ENCODE data around the gene POMT1. TPM values are rescaled to one million over a fixed set of nuclear protein-coding genes. Genes with fewer than 3 reads are reported as not detected.
A peak's percentile ranks its signal among the peaks of the same experiment; 100 is the strongest.

Gene POMT1
- total and polyA plus RNA-seq, 2 donors (not counting 3 experiments of a cell fraction or from before 2014, with no cell fraction given), result 44.7 to 53.9 TPM

GRCh38 chr9:131529597-131530545 is 27.2 kb downstream of the POMT1 start:
- ChIA-PET CTCF (no interaction called here), POLR2A (no interaction called here)
- BruUV-seq (replicated peaks), result TSS peak; percentile 10
- TF ChIP-seq JUN (IDR thresholded peaks at IDR 0.05; ENCODE audit: borderline replicate concordance, insufficient read depth, insufficient read length, low read depth) (no peak), FOS (IDR thresholded peaks at IDR 0.05; ENCODE audit: borderline replicate concordance, insufficient read depth, low read length) (no peak), MAX (IDR thresholded peaks at IDR 0.05; ENCODE audit: insufficient read depth, insufficient read length) (no peak), POLR2A (IDR thresholded peaks at IDR 0.05; ENCODE audit: low read depth, low read length) (no peak), EZH2 (IDR thresholded peaks at IDR 0.05; ENCODE audit: borderline replicate concordance, low read depth, low read length, severe bottlenecking) (no peak), POLR2AphosphoS5 (IDR thresholded peaks at IDR 0.05; ENCODE audit: insufficient read depth, low read depth, low read length) (no peak)
- TF ChIP-seq, protein P1, sequence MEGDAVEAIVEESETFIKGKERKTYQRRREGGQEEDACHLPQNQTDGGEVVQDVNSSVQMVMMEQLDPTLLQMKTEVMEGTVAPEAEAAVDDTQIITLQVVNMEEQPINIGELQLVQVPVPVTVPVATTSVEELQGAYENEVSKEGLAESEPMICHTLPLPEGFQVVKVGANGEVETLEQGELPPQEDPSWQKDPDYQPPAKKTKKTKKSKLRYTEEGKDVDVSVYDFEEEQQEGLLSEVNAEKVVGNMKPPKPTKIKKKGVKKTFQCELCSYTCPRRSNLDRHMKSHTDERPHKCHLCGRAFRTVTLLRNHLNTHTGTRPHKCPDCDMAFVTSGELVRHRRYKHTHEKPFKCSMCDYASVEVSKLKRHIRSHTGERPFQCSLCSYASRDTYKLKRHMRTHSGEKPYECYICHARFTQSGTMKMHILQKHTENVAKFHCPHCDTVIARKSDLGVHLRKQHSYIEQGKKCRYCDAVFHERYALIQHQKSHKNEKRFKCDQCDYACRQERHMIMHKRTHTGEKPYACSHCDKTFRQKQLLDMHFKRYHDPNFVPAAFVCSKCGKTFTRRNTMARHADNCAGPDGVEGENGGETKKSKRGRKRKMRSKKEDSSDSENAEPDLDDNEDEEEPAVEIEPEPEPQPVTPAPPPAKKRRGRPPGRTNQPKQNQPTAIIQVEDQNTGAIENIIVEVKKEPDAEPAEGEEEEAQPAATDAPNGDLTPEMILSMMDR (IDR thresholded peaks at IDR 0.05; ENCODE audit: extremely low read depth in 1 of 2, insufficient read depth in 1 of 2, low read depth in 1 of 2, low read length in 2 of 2), result no peak
- Histone ChIP-seq H3K4me1 (ENCODE audit: control insufficient read depth, extremely low read depth, insufficient read depth, low read length) (peaks cover 4% of the 10 kb centered on the region), H3K9me3 (replicated peaks; ENCODE audit: control insufficient read depth, insufficient read depth, low read length) (no peaks in the 10 kb centered on the region), H2AFZ (ENCODE audit: low read depth, low read length) (peak overlapping the region; percentile 8), H3K79me2 (ENCODE audit: control insufficient read depth, insufficient read depth, low read length) (peaks cover 4% of the 10 kb centered on the region), H3K36me3 (ENCODE audit: control insufficient read depth in 2 of 2, extremely low read depth in 1 of 2, insufficient read depth in 2 of 2, low read length in 2 of 2) (peaks cover 5 to 27% of the 10 kb centered on the region in 2 experiments), H3K27me3 (ENCODE audit: control insufficient read depth in 2 of 2, insufficient read depth in 2 of 2, low read length in 2 of 2) (no peaks in the 10 kb centered on the region), H3K4me3 (replicated peaks in 1 of 3; ENCODE audit: insufficient read depth in 1 of 3, low read depth in 1 of 3, low read length in 3 of 3) (peak overlapping the region; percentile 40 to 73 (median 57)), H3K4me2 (ENCODE audit: insufficient read depth, low read length) (peak overlapping the region; percentile 35), H3K9ac (replicated peaks; ENCODE audit: extremely low read depth, insufficient read depth, low read length) (peak overlapping the region; percentile 49), H3K27ac (ENCODE audit: insufficient read depth, low read depth, low read length) (no peak overlapping the region), H4K20me1 (replicated peaks; ENCODE audit: control insufficient read depth, extremely low read depth, insufficient read depth, low read length) (no peaks in the 10 kb centered on the region), H3K9me1 (replicated peaks; ENCODE audit: control insufficient read depth, extremely low read depth, insufficient read depth, low read length) (no peaks in the 10 kb centered on the region)
- dilution Hi-C loops (cut with MboI; ENCODE audit: extremely low pct_ligation_motif_present, low sequenced_read_pairs) (no loop called here), intact Hi-C loops (cut with micrococcal nuclease) (loop anchor here (2.0 to 10.0 kb wide), 3 partner anchors 27 to 179 kb away; partner anchors contain the start of gene POMT1)
- FAIRE-seq, result no peak
- no peak for DNase-seq (ENCODE audit: low read depth, low spot score)
